GM12892 (cell line): Measurements from ENCODE around the gene EIF2S3B.

Source experiments
- POLR2A ChIP-seq: IDR thresholded peaks from 2 replicates; pipeline ENCODE4 v1.6.1; 2011; ENCODE audit warnings: low read depth, low read length, control low read depth
- POLR2AphosphoS5 ChIP-seq: IDR thresholded peaks from 2 replicates; pipeline ENCODE4 v1.6.1; 2011; ENCODE audit warnings: low read depth, low read length, control low read depth
- TAF1 ChIP-seq: IDR thresholded peaks from 2 replicates; pipeline ENCODE4 v1.6.1; 2011; ENCODE audit warnings: low read depth, mild to moderate bottlenecking, control low read depth, low read length, borderline replicate concordance

- TF ChIP-seq POLR2A (no peak), POLR2AphosphoS5 (no peak), TAF1 (no peak)
Measured at GRCh38 chr12:10501030-10501429, 4.7 kb upstream of the EIF2S3B start.
